ENCODE results near the gene BEST2.

- TF ChIP-seq CTCF (IDR thresholded peaks at IDR 0.05; ENCODE audit: low read depth, low read length) (no peak), EZH2phosphoT487 (IDR thresholded peaks at IDR 0.05; ENCODE audit: low read depth) (no peak)
These were observed 13.7 kb upstream of the BEST2 start for GRCh38 chr19:12737835-12738351.

Measured in OCI-LY3 (cell line).